Measurements from ENCODE around the gene ZNF782. TPM values are rescaled to one million over a fixed set of nuclear protein-coding genes. Genes with fewer than 3 reads are reported as not detected.

The ZNF782 gene
- total RNA-seq, 1 experiment from 2014 or later: 11.5 TPM

- H3K27ac ChIP-seq: peak overlapping the region; percentile 76; the same call in 1 of the 2 replicates
- no peaks in the 10 kb centered on the region for H3K27me3 ChIP-seq (ENCODE audit: insufficient read depth, low read depth)
- H3K9me3 ChIP-seq (ENCODE audit: insufficient read depth, low read depth): no peaks in the 10 kb centered on the region
- CTCF ChIA-PET: interaction anchor here (0.8 to 2.7 kb wide), 8 partner anchors 14 to 759 kb away, joined by 3 to 25 read pairs (median 4); no protein-coding TSS in a partner anchor
- POLR2A ChIA-PET (ENCODE audit: unreplicated experiment): interaction anchor here (1.5 kb wide), 1 partner anchor 185 kb away, joined by 5 read pairs; no protein-coding TSS in a partner anchor
- no peaks in the 10 kb centered on the region for H3K36me3 ChIP-seq (ENCODE audit: low read depth)
- no TSS peak for BruUV-seq (replicated peaks)
- no peaks in the 10 kb centered on the region for H4K20me1 ChIP-seq (ENCODE audit: insufficient read depth)
- intact Hi-C loops (cut with micrococcal nuclease; ENCODE audit: unreplicated experiment): loop anchor here (1.0 to 10.0 kb wide), 11 partner anchors 76 to 761 kb away; partner anchors contain the start of gene TDRD7
- TF ChIP-seq EZH2 (IDR thresholded peaks at IDR 0.05; ENCODE audit: low read depth): no peak
- TF ChIP-seq, protein P1, sequence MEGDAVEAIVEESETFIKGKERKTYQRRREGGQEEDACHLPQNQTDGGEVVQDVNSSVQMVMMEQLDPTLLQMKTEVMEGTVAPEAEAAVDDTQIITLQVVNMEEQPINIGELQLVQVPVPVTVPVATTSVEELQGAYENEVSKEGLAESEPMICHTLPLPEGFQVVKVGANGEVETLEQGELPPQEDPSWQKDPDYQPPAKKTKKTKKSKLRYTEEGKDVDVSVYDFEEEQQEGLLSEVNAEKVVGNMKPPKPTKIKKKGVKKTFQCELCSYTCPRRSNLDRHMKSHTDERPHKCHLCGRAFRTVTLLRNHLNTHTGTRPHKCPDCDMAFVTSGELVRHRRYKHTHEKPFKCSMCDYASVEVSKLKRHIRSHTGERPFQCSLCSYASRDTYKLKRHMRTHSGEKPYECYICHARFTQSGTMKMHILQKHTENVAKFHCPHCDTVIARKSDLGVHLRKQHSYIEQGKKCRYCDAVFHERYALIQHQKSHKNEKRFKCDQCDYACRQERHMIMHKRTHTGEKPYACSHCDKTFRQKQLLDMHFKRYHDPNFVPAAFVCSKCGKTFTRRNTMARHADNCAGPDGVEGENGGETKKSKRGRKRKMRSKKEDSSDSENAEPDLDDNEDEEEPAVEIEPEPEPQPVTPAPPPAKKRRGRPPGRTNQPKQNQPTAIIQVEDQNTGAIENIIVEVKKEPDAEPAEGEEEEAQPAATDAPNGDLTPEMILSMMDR (conservative IDR thresholded peaks at IDR 0.05): peak; percentile 96
- no peak overlapping the region for H2AFZ ChIP-seq
- peak; percentile 47 to 72 for DNase-seq
- H3K9me2 ChIP-seq (ENCODE audit: insufficient read depth): no peaks in the 10 kb centered on the region
- peak overlapping the region; percentile 67; the same call in 1 of the 2 replicates for H3K4me2 ChIP-seq
- peaks cover 13% of the 10 kb centered on the region; the same call in 1 of the 2 replicates for H3K79me2 ChIP-seq (ENCODE audit: low read depth)
- H3K4me1 ChIP-seq (replicated peaks; ENCODE audit: insufficient read depth): peaks cover 52% of the 10 kb centered on the region
- no peak overlapping the region for H3K4me3 ChIP-seq
- H3F3A ChIP-seq (ENCODE audit: insufficient read depth, low read depth): peaks cover 20% of the 10 kb centered on the region; the same call in 1 of the 2 replicates
These were observed 2.3 kb upstream of the ZNF782 start for GRCh38 chr9:96856363-96857286.

GRCh38 chr9:96854651-96855273, 448 bp upstream of the ZNF782 start:
- Histone ChIP-seq H4K20me1 (ENCODE audit: insufficient read depth) (no peaks in the 10 kb centered on the region), H3K36me3 (ENCODE audit: low read depth) (peaks cover 6% of the 10 kb centered on the region; the same call in 1 of the 2 replicates), H3K9me3 (ENCODE audit: insufficient read depth, low read depth) (peaks cover 11% of the 10 kb centered on the region; the same call in 1 of the 2 replicates), H3K79me2 (ENCODE audit: low read depth) (peaks cover 23% of the 10 kb centered on the region; the same call in 1 of the 2 replicates), H3K27ac (no peak overlapping the region), H2AFZ (peak overlapping the region; percentile 85; the same call in 1 of the 2 replicates), H3K9me2 (ENCODE audit: insufficient read depth) (no peaks in the 10 kb centered on the region), H3F3A (ENCODE audit: insufficient read depth, low read depth) (peaks cover 20% of the 10 kb centered on the region; the same call in 1 of the 2 replicates), H3K4me2 (peak overlapping the region; percentile 94), H3K27me3 (ENCODE audit: insufficient read depth, low read depth) (no peaks in the 10 kb centered on the region), H3K4me3 (peak overlapping the region; percentile 94), H3K4me1 (replicated peaks; ENCODE audit: insufficient read depth) (peaks cover 42% of the 10 kb centered on the region)
- intact Hi-C loops (cut with micrococcal nuclease; ENCODE audit: unreplicated experiment): loop anchor here (1.0 to 10.0 kb wide), 9 partner anchors 37 to 779 kb away; partner anchors contain the start of genes NCBP1, TDRD7, TSTD2 and ZNF510
- TF ChIP-seq, protein P1 (conservative IDR thresholded peaks at IDR 0.05): no peak
- no peak for TF ChIP-seq EZH2 (IDR thresholded peaks at IDR 0.05; ENCODE audit: low read depth)
- ChIA-PET POLR2A (ENCODE audit: unreplicated experiment) (interaction anchor here (0.6 to 0.7 kb wide), 5 partner anchors 180 to 916 kb away, joined by 3 to 6 read pairs (median 5); no protein-coding TSS in a partner anchor), CTCF (interaction anchor here (0.7 to 1.2 kb wide), 3 partner anchors 29 to 366 kb away, joined by 3 to 6 read pairs (median 4); no protein-coding TSS in a partner anchor)
- BruUV-seq (replicated peaks): no TSS peak
- no peak for DNase-seq

All from PC-9 (cell line).